DND-41 (cell line): Measurements from ENCODE around the gene SPSB1.
A peak's percentile ranks its signal among the peaks of the same experiment; 100 is the strongest.

ENCODE experiments used
- ATAC-seq: fragments of 200-7000 bp; cut with Tn5 transposase; 3 replicates; pipeline ENCODE4 v1.9.1; 2021; ENCODE audit warnings: low read depth; ENCODE audit not compliant: insufficient read depth
- DNase-seq: peaks from one replicate; pipeline ENCODE4 v3.0.0-alpha.2; 2020
- H2AFZ ChIP-seq: 2 replicates; pipeline ENCODE4 v1.6.0; 2012; ENCODE audit warnings: low read depth, low read length
- H3K27ac ChIP-seq: 2 replicates; pipeline ENCODE4 v1.5.1; 2012; ENCODE audit warnings: low read length, inconsistent platforms
- H3K27me3 ChIP-seq: fragments of 200-600 bp; sonication (generic); 2 replicates; pipeline ENCODE4 v1.6.0; 2012; ENCODE audit warnings: low read length, mild to moderate bottlenecking, inconsistent platforms; ENCODE audit not compliant: insufficient read depth, poor library complexity
- H3K36me3 ChIP-seq: 2 replicates; pipeline ENCODE4 v1.5.1; 2012; ENCODE audit warnings: low read length, inconsistent platforms; ENCODE audit not compliant: insufficient read depth
- H3K4me1 ChIP-seq: 2 replicates; pipeline ENCODE4 v1.5.1; 2012; ENCODE audit warnings: mild to moderate bottlenecking, low read length; ENCODE audit not compliant: insufficient read depth
- H3K4me2 ChIP-seq: 2 replicates; pipeline ENCODE4 v1.6.0; 2012; ENCODE audit warnings: mild to moderate bottlenecking, moderate library complexity, low read length, inconsistent platforms; ENCODE audit not compliant: insufficient read depth
- H3K4me3 ChIP-seq, 2 experiments: fragments of 200-600 bp in 1 of 2; shearing (Covaris generic) in 1 of 2; 2 replicates each; pipeline ENCODE4 v1.5.1; 2012 to 2016; ENCODE audit warnings: inconsistent platforms in 2 of 2, low read length in 2 of 2, mild to moderate bottlenecking in 2 of 2, low read depth in 1 of 2, moderate library complexity in 1 of 2
- H3K79me2 ChIP-seq: 2 replicates; pipeline ENCODE4 v1.6.0; 2012; ENCODE audit warnings: low read length, inconsistent platforms; ENCODE audit not compliant: insufficient read depth
- H3K9ac ChIP-seq: 2 replicates; pipeline ENCODE4 v1.6.0; 2012; ENCODE audit warnings: low read depth, mild to moderate bottlenecking, inconsistent platforms, low read length, moderate library complexity
- H3K9me3 ChIP-seq: 2 replicates; pipeline ENCODE4 v1.5.1; 2012; ENCODE audit warnings: low read length, moderate library complexity, mild to moderate bottlenecking, inconsistent platforms; ENCODE audit not compliant: insufficient read depth, severe bottlenecking
- H4K20me1 ChIP-seq: 2 replicates; pipeline ENCODE4 v1.6.0; 2012; ENCODE audit warnings: low read length; ENCODE audit not compliant: insufficient read depth
- CTCF ChIP-seq: IDR thresholded peaks from 2 replicates; pipeline ENCODE4 v1.5.1; 2012; ENCODE audit warnings: borderline replicate concordance, low read length, moderate library complexity, mild to moderate bottlenecking; ENCODE audit not compliant: poor library complexity, severe bottlenecking; ENCODE audit errors: extremely low read depth
- EZH2 ChIP-seq: IDR thresholded peaks from 3 replicates; pipeline ENCODE4 v1.6.1; 2012; ENCODE audit warnings: borderline replicate concordance, low read depth, mild to moderate bottlenecking, moderate library complexity, low read length, inconsistent platforms; ENCODE audit not compliant: severe bottlenecking

Gene SPSB1

GRCh38 chr1:9361630-9362260 lies 69.1 kb downstream of the SPSB1 start:
- H3K27ac ChIP-seq, result no peak overlapping the region

GRCh38 chr1:9362488-9362887 lies 69.8 kb downstream of the SPSB1 start:
- DNase-seq, result no peak
- Histone ChIP-seq H3K9ac (no peak overlapping the region), H3K9me3 (no peaks in the 10 kb centered on the region), H3K4me3 (no peak overlapping the region), H3K36me3 (peaks cover 84% of the 10 kb centered on the region), H4K20me1 (peaks cover 89% of the 10 kb centered on the region), H3K79me2 (peaks cover 96% of the 10 kb centered on the region), H3K27me3 (no peaks in the 10 kb centered on the region), H3K4me1 (peaks cover 1% of the 10 kb centered on the region), H2AFZ (no peak overlapping the region), H3K4me2 (no peak overlapping the region), H3K27ac (peak overlapping the region; percentile 18; the same call in 1 of the 2 replicates)
- no peak for TF ChIP-seq EZH2
- no peak for TF ChIP-seq CTCF
- no peak for ATAC-seq

More at GRCh38 chr1:9361630-9362260, 69.1 kb downstream of the SPSB1 start:
- no peak overlapping the region for H2AFZ ChIP-seq
- H3K36me3 ChIP-seq, result peaks cover 84% of the 10 kb centered on the region
- no peak overlapping the region for H3K9ac ChIP-seq
- DNase-seq, result no peak
- no peaks in the 10 kb centered on the region for H3K27me3 ChIP-seq
- H3K9me3 ChIP-seq, result no peaks in the 10 kb centered on the region
- no peaks in the 10 kb centered on the region; the same call in none of the 2 replicates for H3K4me1 ChIP-seq
- no peak overlapping the region for H3K4me2 ChIP-seq
- peaks cover 89% of the 10 kb centered on the region for H4K20me1 ChIP-seq
- H3K4me3 ChIP-seq, result no peak overlapping the region
- TF ChIP-seq CTCF, result no peak
- TF ChIP-seq EZH2, result no peak
- H3K79me2 ChIP-seq, result peaks cover 96% of the 10 kb centered on the region
- no peak for ATAC-seq

- Histone ChIP-seq H4K20me1 (peaks cover 89% of the 10 kb centered on the region), H3K4me1 (peaks cover 4% of the 10 kb centered on the region), H3K79me2 (peaks cover 95% of the 10 kb centered on the region), H3K36me3 (peaks cover 84% of the 10 kb centered on the region), H3K9ac (no peak overlapping the region), H3K27me3 (no peaks in the 10 kb centered on the region), H3K4me3 (no peak overlapping the region), H3K4me2 (no peak overlapping the region), H3K27ac (peak overlapping the region; percentile 10; the same call in 1 of the 2 replicates), H2AFZ (no peak overlapping the region), H3K9me3 (no peaks in the 10 kb centered on the region)
- ATAC-seq (no peak), DNase-seq (no peak)
- TF ChIP-seq CTCF (no peak), EZH2 (no peak)
These were observed 70.4 kb downstream of the SPSB1 start for GRCh38 chr1:9363061-9363471.
